Spleen (tissue), 7 donors: Measurements from ENCODE around the gene BCL3.
"Not testable (repeated sequence)": the region's sequence is repeated elsewhere in the genome, so short reads cannot be mapped to it uniquely, and the experiment has no call there.

Source experiments
- CTCF ChIP-seq, 11 experiments: fragments of 200-600 bp in 7 of 11; fragments of 450-650 bp in 4 of 11; sonication (generic) in 4 of 11; IDR thresholded peaks in 8 of 11; conservative IDR thresholded peaks in 3 of 11; 1 replicate in 7 of 11; 2 replicates in 4 of 11; pipeline versions ENCODE4 v1.4.0 to v1.8.0; 2016 to 2021; ENCODE audit warnings: antibody characterized with exemption in 11 of 11, inconsistent platforms in 4 of 11, mild to moderate bottlenecking in 1 of 11
- POLR2A ChIP-seq, 3 donors: fragments of 450-650 bp; IDR thresholded peaks; one replicate each; pipeline ENCODE4 v1.5.1; 2017; ENCODE audit warnings: antibody characterized with exemption in 3 of 3, mild to moderate bottlenecking in 1 of 3
- donor health status: DM: no; HTN: no; CAD: no; lungs with moderate emphysema.
- donor health status: DM: no; HTN: no; CAD: no.
- donor health status: DM: no; HTN: no; CAD: no.

DNA sequence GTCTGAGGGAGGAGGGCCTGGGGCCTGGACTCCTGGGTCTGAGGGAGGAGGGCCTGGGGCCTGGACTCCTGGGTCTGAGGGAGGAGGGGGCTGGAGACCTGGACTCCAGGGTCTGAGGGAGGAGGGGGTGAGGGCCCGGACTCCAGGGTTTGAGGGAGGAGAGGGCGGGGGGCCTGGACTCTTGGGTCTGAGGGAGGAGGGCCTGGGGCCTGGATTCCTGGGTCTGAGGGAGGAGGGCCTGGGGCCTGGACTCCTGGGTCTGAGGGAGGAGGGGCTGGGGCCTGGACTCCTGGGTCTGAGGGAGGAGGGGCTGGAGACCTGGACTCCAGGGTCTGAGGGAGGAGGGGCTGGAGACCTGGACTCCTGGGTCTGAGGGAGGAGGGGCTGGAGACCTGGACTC lies 33.2 kb downstream of the BCL3 start:
- TF ChIP-seq CTCF (IDR thresholded peaks at IDR 0.05 in 8 of 11, conservative IDR thresholded peaks at IDR 0.05 in 3 of 11); POLR2A (IDR thresholded peaks at IDR 0.05): not testable (repeated sequence)
